ENCODE results near the gene STX7. TPM values are rescaled to one million over a fixed set of nuclear protein-coding genes. Genes with fewer than 3 reads are reported as not detected.

The STX7 gene
- total RNA-seq, result 17.1 and 30.2 TPM in 2 replicates

DNA sequence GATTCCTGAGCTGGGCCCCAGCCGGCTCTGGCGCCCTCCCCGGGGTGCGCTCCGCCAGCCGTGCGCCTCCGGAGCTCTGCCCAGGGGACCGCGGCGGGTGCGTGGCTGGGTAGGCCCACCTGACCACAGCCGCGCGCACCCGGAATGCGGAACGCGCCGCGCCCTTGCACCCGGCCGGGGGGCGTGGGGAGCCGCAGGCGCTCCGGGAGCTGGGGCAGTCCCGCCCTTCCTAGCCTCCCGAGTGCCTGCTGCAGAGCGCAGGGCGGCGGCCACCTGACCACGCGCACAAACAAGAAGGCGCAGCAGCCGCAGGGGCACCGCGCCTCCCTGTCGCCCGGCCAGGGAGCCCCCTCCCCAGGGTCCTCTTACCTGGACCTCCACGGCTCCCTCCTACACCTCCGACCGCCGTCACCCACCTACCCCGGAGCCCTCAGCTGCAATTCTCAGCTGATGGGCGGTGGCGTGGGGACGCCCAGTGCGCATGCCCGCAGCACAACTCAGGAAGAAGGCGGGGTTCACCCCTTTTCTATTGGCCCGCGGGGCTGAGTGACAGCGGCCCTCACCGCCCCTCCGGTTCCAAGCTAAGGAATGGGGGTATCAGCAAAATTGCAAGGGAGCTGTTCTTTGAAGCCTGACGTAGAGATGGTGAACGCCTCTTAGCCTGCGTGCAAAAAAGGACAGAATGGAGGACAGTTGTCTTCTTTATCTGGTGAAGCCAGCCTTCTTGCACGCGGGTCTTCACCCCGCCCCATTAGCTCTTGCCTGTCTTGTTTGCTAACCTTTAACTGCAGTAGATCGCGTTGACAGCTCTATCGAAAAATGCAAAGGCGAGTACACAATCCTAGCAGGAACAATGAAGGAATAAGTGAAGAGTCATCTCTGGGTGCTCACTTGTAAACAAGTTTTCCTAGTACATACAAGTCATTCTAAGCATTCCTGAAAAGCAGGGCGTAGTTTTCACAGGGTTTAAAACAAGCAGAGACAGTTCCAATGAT is at the start of gene STX7:
Gene STX7, minus strand, starts transcription at position 479 of the 995 bp plus-strand sequence. CDS start 9,586 bp downstream, outside the sequence.

GRCh38 chr6:132552372-132552771 is 39.5 kb upstream of the STX7 start, which contains the start of gene TAAR8:
TAAR8 (plus strand) TSS chr6:132552672; CDS start chr6:132552693, 21 bp downstream.

DNA sequence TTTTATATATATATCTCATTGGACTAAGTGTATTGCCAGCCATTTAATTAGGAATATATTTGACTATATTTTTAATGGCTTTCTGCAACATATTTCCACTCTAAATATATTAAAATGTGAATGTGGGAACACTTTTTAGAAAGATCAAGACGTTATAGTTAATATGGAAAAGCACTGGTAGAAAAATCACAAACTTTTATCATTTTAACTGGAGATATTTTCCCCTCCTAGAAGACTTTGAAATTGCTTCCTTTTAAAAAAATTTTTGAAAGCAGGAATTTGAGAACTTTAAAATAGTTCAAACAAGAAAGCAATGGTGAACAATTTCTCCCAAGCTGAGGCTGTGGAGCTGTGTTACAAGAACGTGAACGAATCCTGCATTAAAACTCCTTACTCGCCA is 25.1 kb upstream of the STX7 start, which contains the start of gene TAAR9:
Gene TAAR9, plus strand, starts transcription at position 301 of the 400 bp plus-strand sequence. Its CDS starts 13 bp downstream, at position 314.

GRCh38 chr6:132400883-132401617 is 111.9 kb downstream of the STX7 start, which contains the start of gene MOXD1:
MOXD1 (minus strand) TSS chr6:132401475; CDS start chr6:132401426, 49 bp downstream.

Other genes with a start within 250 kb of the STX7 start
- gene MOXD1, start 111.6 kb downstream of the STX7 start, total RNA-seq, result 63.3 and 78.2 TPM in 2 replicates
- not detected in 2 replicates for gene TAAR9, start 25.2 kb upstream of the STX7 start, total RNA-seq
- gene TAAR8, start 39.6 kb upstream of the STX7 start, total RNA-seq, result not detected in 2 replicates
- gene TAAR6, start 57.2 kb upstream of the STX7 start, total RNA-seq, result not detected in 2 replicates
- not detected in 2 replicates for gene TAAR5, start 76.6 kb upstream of the STX7 start, total RNA-seq
- not detected in 2 replicates for gene TAAR2, start 111.2 kb upstream of the STX7 start, total RNA-seq
- gene TAAR1, start 146.1 kb upstream of the STX7 start, total RNA-seq, result not detected in 2 replicates
- under 0.01 and 0.09 TPM in 2 replicates for gene VNN1, start 200.9 kb upstream of the STX7 start, total RNA-seq
- gene VNN2, start 244.8 kb upstream of the STX7 start, total RNA-seq, result 0.28 TPM in 2 replicates